SU-DHL-6 (cell line): ENCODE measurements around the gene SETDB2.

Experiments
- EZH2phosphoT487 ChIP-seq: fragments of 200-600 bp; sonication (generic), shearing (Covaris generic); conservative IDR thresholded peaks from 2 replicates; pipeline ENCODE4 v1.6.1; 2018; ENCODE audit warnings: mild to moderate bottlenecking, antibody characterized with exemption, low read length, moderate library complexity, mixed read lengths
- TF ChIP-seq, protein P1 (sequence below): fragments of 200-600 bp; sonication (generic); IDR thresholded peaks from one replicate; pipeline ENCODE4 v1.5.1; 2017; ENCODE audit warnings: antibody characterized with exemption, mild to moderate bottlenecking, low read length, moderate library complexity; ENCODE audit not compliant: insufficient read depth, poor library complexity, severe bottlenecking

DNA sequence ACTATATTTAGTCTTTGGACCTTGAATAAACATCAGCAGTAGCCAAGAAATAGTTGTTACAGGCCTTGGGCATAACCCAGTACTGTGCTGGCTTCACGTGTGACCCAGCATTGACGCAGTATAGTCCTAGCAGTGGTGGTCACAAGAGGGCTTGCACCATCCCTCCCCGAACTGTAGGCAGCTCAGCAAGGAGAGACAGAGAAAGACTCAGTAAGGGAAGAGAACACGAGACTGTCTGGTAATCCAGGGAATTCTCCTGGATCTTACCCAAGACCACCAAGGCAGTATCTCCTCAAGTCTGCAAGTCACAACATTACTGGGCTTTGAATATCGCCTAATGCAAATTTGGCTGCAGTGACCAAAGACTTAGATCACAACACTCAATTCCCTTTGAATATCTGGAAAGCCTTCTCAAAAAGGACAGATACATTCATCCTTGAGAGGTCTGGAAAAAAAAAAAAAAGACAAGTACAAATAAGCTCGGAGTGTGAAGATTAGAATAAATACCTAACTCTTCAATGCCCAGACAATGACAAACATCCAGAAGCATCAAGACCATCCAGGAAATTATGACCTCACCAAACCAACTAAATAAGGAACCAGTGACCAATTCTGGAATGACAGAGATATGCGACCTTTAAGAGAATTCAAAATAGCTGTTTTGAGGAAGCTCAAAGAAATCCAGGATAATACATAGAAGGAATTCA, 39.9 kb upstream of the SETDB2 start:
- TF ChIP-seq, protein P1, sequence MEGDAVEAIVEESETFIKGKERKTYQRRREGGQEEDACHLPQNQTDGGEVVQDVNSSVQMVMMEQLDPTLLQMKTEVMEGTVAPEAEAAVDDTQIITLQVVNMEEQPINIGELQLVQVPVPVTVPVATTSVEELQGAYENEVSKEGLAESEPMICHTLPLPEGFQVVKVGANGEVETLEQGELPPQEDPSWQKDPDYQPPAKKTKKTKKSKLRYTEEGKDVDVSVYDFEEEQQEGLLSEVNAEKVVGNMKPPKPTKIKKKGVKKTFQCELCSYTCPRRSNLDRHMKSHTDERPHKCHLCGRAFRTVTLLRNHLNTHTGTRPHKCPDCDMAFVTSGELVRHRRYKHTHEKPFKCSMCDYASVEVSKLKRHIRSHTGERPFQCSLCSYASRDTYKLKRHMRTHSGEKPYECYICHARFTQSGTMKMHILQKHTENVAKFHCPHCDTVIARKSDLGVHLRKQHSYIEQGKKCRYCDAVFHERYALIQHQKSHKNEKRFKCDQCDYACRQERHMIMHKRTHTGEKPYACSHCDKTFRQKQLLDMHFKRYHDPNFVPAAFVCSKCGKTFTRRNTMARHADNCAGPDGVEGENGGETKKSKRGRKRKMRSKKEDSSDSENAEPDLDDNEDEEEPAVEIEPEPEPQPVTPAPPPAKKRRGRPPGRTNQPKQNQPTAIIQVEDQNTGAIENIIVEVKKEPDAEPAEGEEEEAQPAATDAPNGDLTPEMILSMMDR, result no peak
- TF ChIP-seq EZH2phosphoT487, result no peak
